ENCODE results near the gene RAET1L.

GRCh38 chr6:149991838-149992237 lies 33.5 kb downstream of the RAET1L start:
- no peak for TF ChIP-seq POLR2A (IDR thresholded peaks at IDR 0.05)
- TF ChIP-seq CTCF (IDR thresholded peaks at IDR 0.05): no peak
- no peak for TF ChIP-seq EP300 (IDR thresholded peaks at IDR 0.05)
